Stimulated activated CD4-positive, alpha-beta T cell treated with anti-CD3 and anti-CD28 coated beads, Interleukin-12 subunit alpha, Interleukin-12 subunit beta, amount 100 ng/mL, for 48 hours (primary cell): ENCODE data around the gene MAB21L4.

Experiments used
- DNase-seq, 3 donors: peaks; one replicate each; pipeline ENCODE4 v3.0.0-alpha.2; 2020; ENCODE audit warnings: low read depth in 2 of 3, low spot score in 1 of 3

The MAB21L4 gene

DNA sequence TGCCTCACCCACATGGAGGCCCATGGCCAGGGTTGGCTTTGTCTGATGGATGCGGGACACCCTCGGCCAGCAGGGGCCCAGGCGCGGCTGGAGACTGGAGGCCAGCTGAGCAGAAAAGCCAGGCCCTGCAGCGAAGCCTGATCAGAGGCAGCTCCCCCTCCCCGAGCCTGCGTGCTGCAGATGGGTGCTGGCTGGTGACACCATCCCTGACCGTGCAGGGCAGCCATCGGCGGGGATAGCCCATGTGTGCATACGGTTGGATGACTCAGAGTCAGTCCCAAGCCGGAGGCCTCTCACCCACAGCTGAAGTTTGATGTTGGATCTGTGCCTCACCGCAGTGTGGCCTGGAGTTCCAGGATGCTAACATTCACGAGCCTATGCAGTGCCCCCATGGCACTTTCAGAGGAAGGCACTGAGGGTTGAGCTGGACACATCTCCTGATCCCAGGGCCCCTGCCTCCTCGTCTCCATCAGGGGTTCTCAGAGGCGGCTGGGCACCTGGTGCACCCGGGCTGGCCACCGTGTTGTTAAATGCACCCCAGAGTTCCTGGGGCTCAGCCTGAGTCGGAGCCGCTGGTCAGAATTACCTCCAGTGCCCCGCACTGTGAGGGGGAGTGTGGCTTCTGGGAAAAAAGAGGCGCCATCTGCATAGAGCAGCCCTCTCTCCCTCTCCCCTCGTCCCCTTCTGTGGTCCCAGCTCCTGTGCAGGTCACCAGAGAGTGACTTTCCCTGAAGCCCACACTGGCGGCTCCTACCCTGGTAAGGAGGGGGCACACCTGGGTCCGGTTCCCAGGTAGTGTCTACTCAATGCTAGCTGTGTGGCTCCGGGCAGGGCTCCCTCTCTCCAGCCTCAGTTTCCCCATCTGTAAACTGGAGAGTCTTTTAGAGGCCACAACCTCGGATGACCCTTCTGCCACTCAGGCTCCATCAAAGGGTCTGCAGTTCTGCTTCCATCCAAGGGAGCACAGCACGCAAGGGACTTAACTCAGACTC lies 56.5 kb downstream of the MAB21L4 start:
- DNase-seq, result no peak

DNA sequence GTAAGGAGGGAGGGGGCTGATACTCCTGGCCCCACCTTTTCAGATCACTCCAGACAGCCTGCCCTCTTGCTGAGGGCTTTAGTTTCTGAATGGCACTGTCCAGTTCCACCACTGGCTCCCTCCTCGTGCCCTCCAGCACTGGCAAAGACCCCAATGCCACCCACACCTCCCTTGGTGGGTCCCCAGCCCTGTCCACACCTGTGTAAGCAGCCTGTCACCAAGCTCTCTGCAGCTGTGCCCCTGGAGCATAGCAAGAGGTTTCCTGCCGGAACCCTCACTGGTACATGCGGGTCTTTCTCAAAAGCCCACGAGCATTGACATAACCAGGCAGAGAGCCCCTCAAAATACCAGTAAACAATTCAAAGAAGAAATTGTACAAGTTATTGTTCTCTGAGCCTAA lies 58.3 kb downstream of the MAB21L4 start:
- DNase-seq, result no peak

DNA sequence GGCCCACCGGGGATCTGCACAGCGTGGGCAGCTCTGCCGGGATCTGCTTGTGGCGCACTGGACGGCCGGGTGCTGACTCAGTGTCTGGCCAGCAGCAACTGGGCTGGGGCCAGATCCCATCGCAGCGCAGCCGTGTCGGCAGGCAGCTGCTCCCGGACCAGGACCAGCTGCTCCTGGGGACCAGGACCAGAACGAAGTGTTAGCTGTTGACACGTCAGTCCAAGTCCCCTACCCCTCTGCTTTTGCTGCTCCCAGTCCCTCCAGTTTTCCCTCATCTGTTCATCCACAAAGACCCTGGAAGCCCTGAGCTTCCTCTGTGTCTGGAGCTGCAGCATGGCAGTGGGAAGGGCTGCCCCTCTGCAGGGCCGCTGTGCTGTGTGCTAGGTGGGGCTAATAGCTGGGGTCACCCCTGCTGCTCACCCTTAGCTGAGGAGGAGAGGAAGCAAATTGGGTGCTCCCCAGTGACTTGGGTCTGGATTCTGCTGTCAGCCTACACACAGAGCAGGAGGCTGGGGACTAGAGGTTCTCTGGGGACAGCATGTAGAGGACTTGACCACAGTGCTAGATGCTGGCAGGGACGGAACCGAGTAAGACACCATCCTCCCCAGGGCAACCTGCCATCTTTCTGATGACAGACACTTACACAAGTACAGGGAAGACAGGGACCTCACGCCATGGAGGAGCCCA lies 59.0 kb downstream of the MAB21L4 start:
- DNase-seq, result no peak
